Measurements from ENCODE around the gene GATA5.
"Not testable (repeated sequence)": the region's sequence is repeated elsewhere in the genome, so short reads cannot be mapped to it uniquely, and the experiment has no call there.

The GATA5 gene

GRCh38 chr20:62504323-62504722, 28.5 kb upstream of the GATA5 start:
- DNase-seq, result no peak

GRCh38 chr20:62503401-62504178, 27.8 kb upstream of the GATA5 start:
- peak in 1 of 2 experiments; percentile 61 for DNase-seq

DNA sequence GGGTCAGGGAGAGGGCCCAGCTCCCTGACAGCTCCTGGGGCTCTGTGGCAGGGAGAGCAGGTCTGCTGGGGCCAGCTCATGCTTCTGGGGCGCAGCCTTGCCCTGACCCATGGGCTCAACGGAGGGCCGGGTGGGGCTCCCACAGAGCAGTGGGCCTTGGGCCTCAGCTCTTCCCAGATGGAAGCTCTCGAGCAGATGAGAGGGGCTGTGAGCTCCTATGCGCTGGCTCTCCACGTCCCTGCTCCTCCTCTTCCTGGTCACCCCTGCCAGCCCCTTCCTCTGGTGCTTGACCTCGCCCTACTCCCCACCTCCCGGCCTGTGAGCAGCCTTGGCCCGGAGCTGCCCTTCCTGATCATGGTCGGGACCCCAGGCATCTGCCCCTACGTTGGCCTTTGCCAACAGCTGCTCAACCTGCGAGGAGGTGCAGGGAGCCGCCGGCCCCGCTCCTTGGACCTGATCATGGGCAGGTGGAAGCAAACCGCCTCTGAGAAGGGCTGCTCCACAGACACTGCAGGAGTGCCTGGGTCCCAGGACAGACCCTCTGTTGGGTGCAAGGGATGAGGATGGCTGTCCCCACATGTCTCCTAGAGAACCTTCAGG, 26.8 kb upstream of the GATA5 start:
- no peak for DNase-seq

- DNase-seq, result no peak
Observed at GRCh38 chr20:62501801-62502495, 26.2 kb upstream of the GATA5 start.

DNA sequence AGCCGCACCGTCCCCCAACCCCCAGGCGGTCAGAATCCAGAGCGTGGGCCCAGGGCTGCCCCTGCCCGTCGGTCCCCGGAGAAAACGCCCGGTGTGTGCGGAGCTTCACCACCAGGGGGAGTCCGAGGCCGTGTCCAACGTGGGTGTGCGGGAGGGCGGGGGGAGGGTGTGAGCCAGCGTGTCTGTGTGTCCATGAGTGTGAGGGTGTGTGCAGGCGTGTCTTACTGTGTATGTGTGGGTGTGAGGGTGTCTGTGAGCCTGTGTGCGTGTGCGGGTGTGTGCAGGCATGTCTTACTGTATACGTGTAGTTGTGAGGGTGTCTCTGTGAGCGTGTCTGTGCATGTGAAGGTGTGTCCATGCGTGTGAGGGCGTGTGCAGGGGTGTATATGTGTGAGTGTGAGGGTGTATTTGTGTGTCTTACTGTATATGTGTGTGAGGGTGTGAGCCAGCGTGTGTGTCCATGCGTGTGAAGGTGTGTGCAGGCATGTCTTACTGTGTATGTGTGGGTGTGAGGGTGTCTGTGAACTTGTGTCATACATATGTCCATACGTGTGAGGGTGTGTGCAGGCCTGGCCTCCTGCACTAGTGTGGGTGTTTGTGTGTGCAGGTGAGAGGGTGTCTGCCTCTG, 24.6 kb upstream of the GATA5 start:
- peak in 1 of 2 experiments; percentile 49 for DNase-seq

DNA sequence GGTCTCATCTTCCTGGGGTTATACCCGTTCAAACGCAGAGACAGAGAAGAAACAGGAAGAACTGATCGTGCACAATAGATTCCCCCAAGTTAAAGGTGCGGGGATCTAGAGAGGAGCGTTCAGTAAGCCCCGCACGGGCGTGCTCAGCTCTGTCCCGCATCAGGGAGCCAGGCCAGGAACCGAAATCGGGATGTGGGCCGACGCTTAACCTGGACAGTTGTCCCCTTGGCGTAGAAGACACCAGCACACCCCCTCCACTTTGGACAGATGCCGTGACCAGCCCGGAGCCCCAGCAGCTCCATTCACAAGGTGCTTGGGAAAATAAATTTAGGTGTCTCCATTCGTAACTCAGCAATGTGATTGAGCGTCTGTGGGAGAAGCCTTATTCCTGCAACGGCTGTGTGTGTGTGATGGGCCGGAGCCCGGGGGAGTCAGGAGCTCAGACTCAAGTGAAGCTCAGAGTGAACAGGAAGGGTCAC, 24.0 kb upstream of the GATA5 start:
- no peak for DNase-seq

DNA sequence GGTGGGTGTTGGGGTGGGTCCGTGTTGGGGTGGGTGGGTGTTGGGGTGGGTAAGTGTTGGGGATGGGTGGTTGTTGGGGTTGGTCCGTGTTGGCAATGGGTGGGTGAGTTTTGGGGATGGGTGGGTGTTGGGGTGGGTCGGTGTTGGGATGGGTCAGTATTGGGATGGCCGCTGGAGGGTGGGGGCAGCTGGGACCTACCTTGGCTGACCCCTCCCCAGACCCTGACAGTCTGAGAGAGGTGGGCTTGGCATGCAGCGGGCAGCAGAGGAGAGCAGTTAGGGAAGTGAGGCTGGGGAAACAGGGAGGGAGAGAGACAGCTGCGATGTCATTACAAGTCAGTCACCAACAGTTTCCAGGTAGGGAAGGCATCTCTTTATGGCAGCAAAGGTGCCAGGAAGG, 23.1 kb upstream of the GATA5 start:
- DNase-seq, result no peak

DNA sequence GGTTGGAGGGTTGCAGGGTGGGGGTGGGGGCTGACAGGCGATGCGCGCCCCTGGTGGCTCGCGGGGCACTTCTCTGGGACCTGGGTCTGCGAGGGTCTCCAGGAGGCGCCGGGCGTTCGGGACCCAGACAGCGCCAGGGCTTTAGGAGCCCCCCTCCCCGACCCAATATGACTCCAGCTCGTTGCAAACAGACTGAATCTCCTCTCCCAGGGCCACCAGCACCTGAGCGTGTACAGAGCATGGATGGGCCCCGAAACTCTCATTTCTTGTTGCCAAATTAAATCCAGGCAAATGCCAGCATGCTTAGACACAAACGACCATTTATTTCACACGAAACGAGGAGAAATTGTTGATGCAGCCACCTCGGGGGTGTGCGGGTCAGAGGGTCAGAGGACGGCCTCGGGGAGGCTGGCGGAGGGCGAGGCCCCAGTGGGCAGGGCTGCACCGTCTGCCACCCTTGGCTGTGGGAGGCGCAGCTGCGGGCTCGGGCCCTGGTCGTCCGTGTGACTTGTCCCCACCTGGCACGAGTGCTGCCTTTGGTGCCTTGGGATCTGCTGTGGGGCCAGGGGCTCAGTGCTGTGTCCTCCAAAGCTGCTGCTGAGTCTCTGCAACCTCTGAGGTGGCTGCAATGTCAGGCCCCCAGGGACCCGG, 20.9 kb upstream of the GATA5 start:
- DNase-seq, result peak; percentile 22 to 37

DNA sequence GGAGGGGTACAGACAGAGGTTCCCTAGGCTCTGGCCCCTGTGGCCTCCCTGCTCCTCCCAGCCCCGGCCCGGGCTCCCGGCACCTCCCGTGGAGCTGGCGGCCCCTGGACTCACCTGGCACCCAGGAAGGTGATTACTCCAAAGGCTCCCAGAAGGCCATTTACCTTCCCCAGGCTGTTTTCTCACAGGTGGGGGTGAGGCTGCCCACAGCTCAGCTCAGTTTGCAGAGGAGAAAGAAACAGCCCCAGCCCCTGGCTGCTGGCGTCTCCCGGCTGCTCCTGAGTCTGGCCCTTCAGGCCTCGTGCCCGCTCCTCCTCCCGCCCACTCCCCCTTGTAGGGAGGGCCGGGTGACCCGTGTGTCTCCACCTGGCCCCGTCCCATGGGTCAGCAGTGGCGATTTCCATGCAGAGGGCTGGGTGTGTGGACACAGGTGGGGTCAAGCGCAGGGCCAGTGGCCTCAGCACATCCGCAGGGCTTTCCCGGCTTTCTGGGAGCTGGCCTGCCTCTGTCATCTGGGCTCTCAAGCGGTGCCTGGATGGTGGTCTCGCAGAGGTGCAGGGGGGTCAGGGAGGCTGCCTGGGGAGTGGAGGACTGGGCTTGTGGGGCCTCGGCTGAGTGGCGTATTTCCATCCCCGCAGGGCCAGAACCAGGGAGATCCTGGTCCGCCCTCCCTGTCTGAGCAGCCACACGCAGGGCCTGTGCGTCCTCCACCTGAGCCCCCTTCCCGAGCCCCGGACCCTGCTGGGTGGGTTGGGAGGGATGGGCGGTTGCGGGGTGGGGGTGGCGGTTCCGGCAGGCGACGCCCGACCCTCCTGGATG, 20.2 kb upstream of the GATA5 start:
- peak in 1 of 2 experiments; percentile 34 for DNase-seq

GRCh38 chr20:62494980-62495748, 19.4 kb upstream of the GATA5 start:
- DNase-seq, result peak in 1 of 2 experiments; percentile 52

DNA sequence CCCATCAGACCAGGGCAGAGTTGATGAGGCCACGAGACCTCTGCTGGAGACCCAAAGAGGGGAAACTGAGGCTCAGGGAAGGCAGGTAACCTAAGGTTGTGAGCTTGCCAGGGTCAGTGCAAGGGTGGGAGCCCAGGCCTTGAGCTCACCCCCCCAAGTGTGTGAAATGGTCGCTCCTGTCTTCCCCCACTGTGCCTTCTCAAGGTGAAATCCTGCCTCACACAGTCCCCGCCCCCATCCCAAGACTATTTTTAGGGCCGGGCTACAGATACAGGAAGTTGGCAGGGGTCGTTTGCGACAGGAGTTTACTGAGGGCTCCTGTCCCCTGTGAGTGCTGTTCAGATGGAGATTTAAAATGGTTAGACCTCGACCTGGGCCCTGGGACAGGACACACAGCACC, 18.7 kb upstream of the GATA5 start:
- no peak for DNase-seq

GRCh38 chr20:62493886-62494285, 18.1 kb upstream of the GATA5 start:
- DNase-seq, result no peak

DNA sequence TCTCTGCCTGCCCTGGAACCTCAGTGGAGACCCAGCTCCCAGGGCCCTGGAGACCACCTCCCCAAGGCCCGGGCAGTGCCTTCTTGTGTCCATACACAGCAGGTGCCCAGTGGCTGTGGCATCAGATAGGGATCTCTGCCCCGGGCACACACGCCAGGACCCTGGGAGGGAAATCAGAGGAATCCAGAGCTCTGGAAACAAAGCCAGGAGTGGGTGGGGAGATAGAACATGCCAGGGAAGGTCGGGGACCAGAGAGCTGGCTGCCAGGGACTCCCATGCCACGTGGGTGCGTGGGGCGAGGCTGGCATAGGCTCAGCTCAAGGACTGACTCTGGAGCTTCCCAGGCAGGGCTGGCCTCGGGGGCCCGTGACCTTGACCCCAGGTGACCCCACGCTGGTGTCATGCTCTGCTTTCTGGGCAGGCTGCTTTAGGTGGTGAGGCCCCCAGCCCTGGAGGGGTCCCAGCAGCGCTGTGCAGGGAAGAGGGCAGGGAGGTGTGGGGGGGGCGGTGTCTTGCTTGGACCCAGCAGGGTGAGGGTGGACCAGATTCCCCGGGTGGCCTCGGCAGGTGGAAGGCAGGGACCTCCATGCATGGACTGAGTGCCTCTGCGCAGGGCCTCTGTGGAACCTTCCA, 17.6 kb upstream of the GATA5 start:
- DNase-seq, result no peak

DNA sequence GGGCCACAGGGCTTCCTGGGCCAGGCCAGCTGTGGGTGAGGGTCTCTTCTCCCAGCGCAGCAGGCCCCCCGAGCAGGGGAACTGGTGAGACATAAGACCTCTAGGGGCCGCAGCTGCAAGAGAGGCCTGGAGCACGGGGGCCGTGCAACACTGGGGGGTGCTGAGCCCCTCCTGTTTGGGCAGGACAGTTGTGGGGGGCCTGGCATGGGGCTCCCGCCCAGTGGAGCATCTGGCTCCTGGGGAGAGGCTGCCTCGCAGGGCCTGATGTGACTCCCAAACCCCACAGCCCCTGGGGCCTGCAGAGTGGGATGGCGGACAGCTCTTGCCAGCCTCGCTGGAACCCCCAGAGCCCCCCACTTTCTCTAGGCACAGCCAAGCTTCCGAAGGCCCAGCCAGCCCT, 16.9 kb upstream of the GATA5 start:
- no peak for DNase-seq

DNA sequence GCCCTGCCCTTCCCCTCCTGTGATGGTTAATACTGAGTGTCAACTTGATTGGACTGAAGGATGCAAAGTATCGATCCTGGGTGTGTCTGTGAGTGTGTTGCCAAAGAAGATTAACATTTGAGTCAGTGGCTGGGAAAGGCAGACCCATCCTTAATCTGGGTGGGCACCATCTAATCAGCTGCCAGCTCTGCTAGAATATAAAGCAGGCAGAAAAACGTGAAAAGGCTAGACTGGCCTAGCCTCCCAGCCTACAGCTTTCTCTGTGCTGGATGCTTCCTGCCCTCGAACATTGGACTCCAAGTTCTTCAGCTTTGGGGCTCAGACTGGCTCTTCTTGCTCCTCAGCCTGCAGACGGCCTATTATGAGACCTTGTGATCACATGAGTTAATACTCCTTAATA, 15.0 kb upstream of the GATA5 start:
- not testable (repeated sequence) for DNase-seq

DNA sequence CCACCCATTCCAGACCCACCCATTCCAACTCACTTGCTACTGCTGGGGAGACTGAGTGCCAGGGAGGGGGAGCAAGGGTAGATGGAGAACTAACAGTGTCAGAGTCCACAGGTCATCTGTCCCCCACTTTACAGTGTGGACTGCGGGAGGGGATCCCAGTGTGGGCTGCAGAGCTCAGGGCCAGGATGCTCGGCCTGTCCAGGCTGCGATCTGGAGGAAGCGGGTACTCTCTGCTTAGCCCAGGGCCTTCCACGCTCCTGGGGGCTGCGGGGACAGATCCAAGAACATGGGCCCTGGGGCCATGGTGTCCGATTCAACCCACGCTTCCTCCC, 14.1 kb upstream of the GATA5 start:
- no peak for DNase-seq

GRCh38 chr20:62489186-62489931, 13.6 kb upstream of the GATA5 start:
- DNase-seq, result no peak

DNA sequence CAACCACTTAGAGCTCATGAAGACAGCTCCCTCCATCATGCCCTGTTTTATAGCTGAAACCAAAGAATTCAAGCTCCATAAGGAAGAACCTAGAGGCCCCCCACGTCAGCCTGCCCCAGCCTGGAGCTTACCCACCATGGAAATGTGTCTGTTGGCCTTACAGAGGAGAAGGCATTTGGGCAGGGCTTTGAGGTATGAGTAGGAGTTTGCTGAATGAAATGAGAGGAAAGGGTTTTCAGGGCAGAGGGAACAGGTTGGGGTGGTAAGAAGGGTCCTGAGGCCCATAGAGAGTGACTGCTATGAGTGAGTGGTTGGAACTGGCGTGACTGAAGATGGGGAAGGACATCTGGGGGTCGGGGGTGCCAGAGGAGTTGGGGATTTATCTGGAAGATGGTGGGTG, 12.7 kb upstream of the GATA5 start:
- DNase-seq, result no peak

- DNase-seq, result no peak
Observed at GRCh38 chr20:62487561-62488354, 12.0 kb upstream of the GATA5 start.
